ENCODE results near the gene RXFP3. TPM values are rescaled to one million over a fixed set of nuclear protein-coding genes. Genes with fewer than 3 reads are reported as not detected.
"Not testable (repeated sequence)": the region's sequence is repeated elsewhere in the genome, so short reads cannot be mapped to it uniquely, and the experiment has no call there.

Gene RXFP3
- total and polyA plus RNA-seq, 10 donors: not detected

DNA sequence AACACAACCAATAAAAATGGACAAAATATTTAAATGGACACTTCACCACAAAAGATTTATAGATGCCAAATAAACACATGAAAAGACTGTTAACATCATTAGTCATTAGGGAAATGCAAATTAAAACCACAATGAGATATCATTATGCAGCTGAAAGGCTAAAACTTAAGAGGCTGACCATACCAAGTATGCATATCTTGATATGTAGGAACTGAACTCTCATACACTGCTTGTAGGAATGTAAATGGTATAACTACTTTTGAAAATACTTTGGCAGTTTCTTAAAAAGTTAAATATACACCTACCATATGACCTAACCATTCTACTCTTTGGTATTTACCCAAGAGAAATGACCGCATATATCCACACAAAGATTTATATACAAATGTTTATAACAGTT is 30.8 kb upstream of the RXFP3 start:
- no peak overlapping the region for H3K27ac ChIP-seq
- no peaks in the 10 kb centered on the region for H3K27me3 ChIP-seq (replicated peaks in 1 of 7)
- H3K4me1 ChIP-seq: no peaks in the 10 kb centered on the region
- no peak for DNase-seq
- no peak for TF ChIP-seq POLR2A (IDR thresholded peaks at IDR 0.05)
- TF ChIP-seq, protein P1, sequence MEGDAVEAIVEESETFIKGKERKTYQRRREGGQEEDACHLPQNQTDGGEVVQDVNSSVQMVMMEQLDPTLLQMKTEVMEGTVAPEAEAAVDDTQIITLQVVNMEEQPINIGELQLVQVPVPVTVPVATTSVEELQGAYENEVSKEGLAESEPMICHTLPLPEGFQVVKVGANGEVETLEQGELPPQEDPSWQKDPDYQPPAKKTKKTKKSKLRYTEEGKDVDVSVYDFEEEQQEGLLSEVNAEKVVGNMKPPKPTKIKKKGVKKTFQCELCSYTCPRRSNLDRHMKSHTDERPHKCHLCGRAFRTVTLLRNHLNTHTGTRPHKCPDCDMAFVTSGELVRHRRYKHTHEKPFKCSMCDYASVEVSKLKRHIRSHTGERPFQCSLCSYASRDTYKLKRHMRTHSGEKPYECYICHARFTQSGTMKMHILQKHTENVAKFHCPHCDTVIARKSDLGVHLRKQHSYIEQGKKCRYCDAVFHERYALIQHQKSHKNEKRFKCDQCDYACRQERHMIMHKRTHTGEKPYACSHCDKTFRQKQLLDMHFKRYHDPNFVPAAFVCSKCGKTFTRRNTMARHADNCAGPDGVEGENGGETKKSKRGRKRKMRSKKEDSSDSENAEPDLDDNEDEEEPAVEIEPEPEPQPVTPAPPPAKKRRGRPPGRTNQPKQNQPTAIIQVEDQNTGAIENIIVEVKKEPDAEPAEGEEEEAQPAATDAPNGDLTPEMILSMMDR (IDR thresholded peaks at IDR 0.05 in 8 of 11, conservative IDR thresholded peaks at IDR 0.05 in 3 of 11): no peak
- no peak for TF ChIP-seq POLR2AphosphoS5 (IDR thresholded peaks at IDR 0.05)
- no peaks in the 10 kb centered on the region for H3K36me3 ChIP-seq
- no peak overlapping the region for H3K4me3 ChIP-seq
- WGBS, 5 donors: 94 to 97% (median 96%) methylated on average over 1 of the region's 1 CpG
- intact Hi-C loops (cut with DNase I; ENCODE audit: low total_unique reads): no loop called here
- H3K9me3 ChIP-seq: peaks cover 0 to 76% (median 45%) of the 10 kb centered on the region in 8 donors

DNA sequence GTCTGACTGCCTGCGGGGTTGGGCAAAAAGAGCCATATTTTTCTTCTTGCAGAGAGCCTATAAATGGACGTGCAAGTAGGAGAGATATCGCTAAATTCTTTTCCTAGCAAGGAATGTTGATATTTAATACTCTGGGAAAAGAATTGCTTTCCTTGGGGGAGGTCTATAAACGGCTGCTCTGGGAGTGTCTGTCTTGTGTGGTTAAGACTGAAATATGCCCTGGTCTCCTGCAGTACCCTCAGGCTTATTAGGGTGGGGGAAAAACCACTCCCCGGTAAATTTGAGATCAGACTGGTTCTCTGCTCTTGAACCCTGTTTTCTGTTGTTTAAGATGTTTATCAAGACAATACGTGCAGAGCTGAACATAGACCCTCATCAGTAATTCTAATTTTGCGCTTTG is 29.9 kb upstream of the RXFP3 start:
- H3K4me1 ChIP-seq; DNase-seq; H3K27ac ChIP-seq; H3K27me3 ChIP-seq (replicated peaks in 1 of 7); intact Hi-C loops (cut with DNase I; ENCODE audit: low total_unique reads); H3K36me3 ChIP-seq; H3K4me3 ChIP-seq: not testable (repeated sequence)
- peaks cover 0 to 76% (median 45%) of the 10 kb centered on the region in 8 donors for H3K9me3 ChIP-seq
- whole genome bisulfite sequencing, 5 donors: 85 to 89% (median 86%) methylated on average over 7 of the region's 7 CpGs

DNA sequence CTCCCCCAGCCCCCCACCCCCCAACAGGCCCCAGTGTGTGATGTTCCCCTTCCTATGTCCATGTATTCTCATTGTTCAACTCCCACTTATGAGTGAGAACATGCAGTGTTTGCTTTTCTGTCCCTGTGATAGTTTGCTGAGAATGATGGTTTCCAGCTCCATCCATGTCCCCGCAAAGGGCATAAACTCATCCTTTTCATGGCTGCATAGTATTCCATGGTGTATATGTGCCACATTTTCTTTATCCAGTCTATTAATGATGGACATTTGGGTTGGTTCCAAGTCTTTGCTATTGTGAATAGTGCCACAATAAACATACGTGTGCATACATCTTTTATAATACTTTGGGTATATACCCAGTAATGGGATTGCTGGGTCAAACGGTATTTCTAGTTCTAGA is 21.3 kb upstream of the RXFP3 start:
- H3K9me3 ChIP-seq: peaks cover 0 to 58% (median 33%) of the 10 kb centered on the region in 8 donors
- H3K4me3 ChIP-seq; H3K27ac ChIP-seq; DNase-seq; intact Hi-C loops (cut with DNase I; ENCODE audit: low total_unique reads); H3K27me3 ChIP-seq (replicated peaks in 1 of 7); H3K36me3 ChIP-seq; H3K4me1 ChIP-seq: not testable (repeated sequence)
- 92 to 97% (median 96%) methylated on average over 3 of the region's 3 CpGs for WGBS, 5 donors

DNA sequence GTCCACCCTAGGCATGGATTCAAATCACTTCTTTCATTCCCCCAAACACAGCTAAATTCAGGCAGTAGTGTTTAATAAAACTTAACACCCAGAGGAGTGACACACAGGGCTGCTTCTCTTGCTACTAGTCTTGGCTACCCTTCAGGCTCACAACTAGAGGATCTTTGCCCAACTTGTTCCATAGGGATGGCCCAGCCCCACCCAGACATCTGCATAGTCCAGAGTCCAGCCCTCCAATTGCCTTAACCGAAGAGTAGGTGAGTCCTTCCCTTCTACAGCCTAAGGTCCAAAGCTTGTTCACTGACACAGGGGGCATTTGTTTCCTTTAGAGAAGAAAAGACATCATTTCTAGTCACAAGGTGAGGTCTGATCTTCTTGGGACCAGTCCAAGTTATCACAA is 15.2 kb upstream of the RXFP3 start:
- no peak overlapping the region for H3K27ac ChIP-seq
- H3K4me1 ChIP-seq: no peaks in the 10 kb centered on the region
- H3K27me3 ChIP-seq (replicated peaks in 1 of 7): peaks cover 0 to 19% (median 0%) of the 10 kb centered on the region in 7 donors
- TF ChIP-seq, protein P1 (IDR thresholded peaks at IDR 0.05 in 8 of 11, conservative IDR thresholded peaks at IDR 0.05 in 3 of 11): no peak
- TF ChIP-seq POLR2A (IDR thresholded peaks at IDR 0.05) (no peak), POLR2AphosphoS5 (IDR thresholded peaks at IDR 0.05) (no peak)
- H3K36me3 ChIP-seq: no peaks in the 10 kb centered on the region
- peaks cover 0 to 42% (median 30%) of the 10 kb centered on the region in 8 donors for H3K9me3 ChIP-seq
- WGBS, 5 donors: 73 to 92% (median 79%) methylated on average over 1 of the region's 1 CpG
- intact Hi-C loops (cut with DNase I; ENCODE audit: low total_unique reads): no loop called here
- no peak overlapping the region for H3K4me3 ChIP-seq
- no peak for DNase-seq

DNA sequence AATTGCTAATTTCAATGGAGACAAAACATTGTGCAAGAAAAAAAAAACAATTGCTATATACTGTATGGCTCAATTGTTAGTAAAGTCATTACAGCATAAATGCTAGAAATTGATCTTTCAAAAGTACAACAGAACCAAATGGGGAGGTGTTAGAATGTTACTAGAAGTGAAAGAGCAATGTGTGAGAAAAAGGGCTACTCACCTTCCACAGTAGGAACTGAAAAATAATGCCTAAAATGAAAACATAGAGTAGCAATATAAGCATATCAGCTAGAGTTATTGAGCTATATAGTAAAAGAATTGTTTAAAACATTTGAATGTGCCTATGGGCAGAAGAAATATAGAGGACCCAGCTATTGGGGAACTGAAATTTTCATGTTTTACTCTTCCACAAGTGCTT is 10.9 kb upstream of the RXFP3 start:
- Histone ChIP-seq H3K4me1 (no peaks in the 10 kb centered on the region), H3K36me3 (no peaks in the 10 kb centered on the region), H3K27ac (no peak overlapping the region), H3K27me3 (replicated peaks in 1 of 7) (peaks cover 0 to 13% (median 0%) of the 10 kb centered on the region in 7 donors), H3K9me3 (no peaks in the 10 kb centered on the region), H3K4me3 (no peak overlapping the region)
- intact Hi-C loops (cut with DNase I; ENCODE audit: low total_unique reads): no loop called here
- TF ChIP-seq POLR2A (IDR thresholded peaks at IDR 0.05) (no peak), POLR2AphosphoS5 (IDR thresholded peaks at IDR 0.05) (no peak)
- TF ChIP-seq, protein P1 (IDR thresholded peaks at IDR 0.05 in 8 of 11, conservative IDR thresholded peaks at IDR 0.05 in 3 of 11): no peak
- DNase-seq: no peak
